SJSA1 (cell line): ENCODE results near the gene KRTAP4-6. TPM values are rescaled to one million over a fixed set of nuclear protein-coding genes. Genes with fewer than 3 reads are reported as not detected.
A peak's percentile ranks its signal among the peaks of the same experiment; 100 is the strongest.
"Not testable (repeated sequence)": the region's sequence is repeated elsewhere in the genome, so short reads cannot be mapped to it uniquely, and the experiment has no call there.

ENCODE experiments used
- DNase-seq, 2 experiments: peaks; one replicate each; pipeline ENCODE4 v3.0.0-alpha.2; 2015 to 2020; ENCODE audit warnings: low spot score in 2 of 2, low read depth in 1 of 2
- H3K27ac ChIP-seq: fragments of 250-450 bp; sonication (Bioruptor Pico); 2 replicates; pipeline ENCODE4 v1.5.1; 2020; ENCODE audit warnings: mild to moderate bottlenecking, moderate library complexity
- H3K27me3 ChIP-seq: fragments of 250-450 bp; sonication (Bioruptor Pico); replicated peaks from 2 replicates; pipeline ENCODE4 v1.5.1; 2020; ENCODE audit warnings: mild to moderate bottlenecking, moderate library complexity
- H3K36me3 ChIP-seq: fragments of 250-450 bp; sonication (Bioruptor Pico); 2 replicates; pipeline ENCODE4 v1.5.1; 2020; ENCODE audit warnings: mild to moderate bottlenecking
- H3K4me1 ChIP-seq: fragments of 250-450 bp; sonication (Bioruptor Pico); replicated peaks from 2 replicates; pipeline ENCODE4 v1.6.1; 2021; ENCODE audit warnings: mild to moderate bottlenecking
- H3K4me3 ChIP-seq: fragments of 250-450 bp; sonication (Bioruptor Pico); 2 replicates; pipeline ENCODE4 v1.5.1; 2020; ENCODE audit warnings: mild to moderate bottlenecking
- H3K9me3 ChIP-seq: fragments of 250-450 bp; sonication (Bioruptor Pico); replicated peaks from 2 replicates; pipeline ENCODE4 v1.5.1; 2020; ENCODE audit warnings: mild to moderate bottlenecking
- total RNA-seq: library from RNA; depleted of rRNA; stranded (reverse); fragments of >200 nt; shearing (Covaris generic); gene quantifications from 2 replicates; pipeline ENCODE4 v1.2.3, GENCODE V29; 2014

The KRTAP4-6 gene
- total RNA-seq, 1 experiment from 2014 or later, result not detected

GRCh38 chr17:41160648-41161047, 20.3 kb upstream of the KRTAP4-6 start, which contains the start of gene KRTAP4-4:
Gene KRTAP4-4, minus strand, starts transcription at chr17:41160748. Its CDS starts 57 bp downstream, at chr17:41160691.
- no peaks in the 10 kb centered on the region for H3K4me1 ChIP-seq
- H3K36me3 ChIP-seq, result no peaks in the 10 kb centered on the region
- H3K4me3 ChIP-seq, result no peak within 1 kb of the TSS
- no peak for DNase-seq
- H3K9me3 ChIP-seq, result no peaks in the 10 kb centered on the region
- no peaks in the 10 kb centered on the region for H3K27me3 ChIP-seq
- no peak within 1 kb of the TSS for H3K27ac ChIP-seq

GRCh38 chr17:41160190-41160589, 19.8 kb upstream of the KRTAP4-6 start:
- H3K9me3 ChIP-seq, DNase-seq, H3K4me1 ChIP-seq, H3K27me3 ChIP-seq, H3K4me3 ChIP-seq, H3K27ac ChIP-seq, H3K36me3 ChIP-seq: not testable (repeated sequence)

- H3K27me3 ChIP-seq, result no peaks in the 10 kb centered on the region; the same call in 1 of the 2 replicates
- H3K36me3 ChIP-seq, result no peaks in the 10 kb centered on the region
- no peaks in the 10 kb centered on the region for H3K9me3 ChIP-seq
- no peak overlapping the region for H3K27ac ChIP-seq
- no peak overlapping the region for H3K4me3 ChIP-seq
- H3K4me1 ChIP-seq, result no peaks in the 10 kb centered on the region
- DNase-seq, result no peak
Measured at GRCh38 chr17:41153856-41154255, 13.5 kb upstream of the KRTAP4-6 start.

- Histone ChIP-seq H3K4me1 (no peaks in the 10 kb centered on the region), H3K4me3 (no peak overlapping the region), H3K27ac (no peak overlapping the region), H3K9me3 (no peaks in the 10 kb centered on the region), H3K36me3 (no peaks in the 10 kb centered on the region), H3K27me3 (no peaks in the 10 kb centered on the region; the same call in 1 of the 2 replicates)
- no peak for DNase-seq
Measured at GRCh38 chr17:41151525-41151924, 11.2 kb upstream of the KRTAP4-6 start.

GRCh38 chr17:41150026-41150425, 9.7 kb upstream of the KRTAP4-6 start:
- Histone ChIP-seq H3K9me3 (no peaks in the 10 kb centered on the region), H3K36me3 (no peaks in the 10 kb centered on the region), H3K27ac (no peak overlapping the region), H3K4me3 (no peak overlapping the region), H3K27me3 (no peaks in the 10 kb centered on the region; the same call in 1 of the 2 replicates), H3K4me1 (no peaks in the 10 kb centered on the region)
- no peak for DNase-seq

- Histone ChIP-seq H3K27me3 (no peaks in the 10 kb centered on the region; the same call in 1 of the 2 replicates), H3K4me1 (no peaks in the 10 kb centered on the region), H3K36me3 (no peaks in the 10 kb centered on the region), H3K4me3 (no peak within 1 kb of the TSS), H3K9me3 (no peaks in the 10 kb centered on the region), H3K27ac (no peak within 1 kb of the TSS)
- no peak for DNase-seq
Measured at GRCh38 chr17:41149652-41149985, 9.3 kb upstream of the KRTAP4-6 start, which contains the start of gene KRTAP4-5. Gene KRTAP4-5, minus strand, starts transcription at chr17:41149825. Its CDS starts 58 bp downstream, at chr17:41149767.

- H3K9me3 ChIP-seq, H3K4me3 ChIP-seq, H3K36me3 ChIP-seq, H3K4me1 ChIP-seq, H3K27ac ChIP-seq, DNase-seq, H3K27me3 ChIP-seq: not testable (repeated sequence)
Measured at GRCh38 chr17:41148971-41149651, 8.8 kb upstream of the KRTAP4-6 start.

GRCh38 chr17:41147531-41148204, 7.3 kb upstream of the KRTAP4-6 start:
- H3K27ac ChIP-seq, result no peak overlapping the region
- no peaks in the 10 kb centered on the region for H3K36me3 ChIP-seq
- H3K4me1 ChIP-seq, result no peaks in the 10 kb centered on the region
- no peaks in the 10 kb centered on the region; the same call in 1 of the 2 replicates for H3K27me3 ChIP-seq
- H3K4me3 ChIP-seq, result no peak overlapping the region
- DNase-seq, result no peak
- H3K9me3 ChIP-seq, result no peaks in the 10 kb centered on the region; the same call in 1 of the 2 replicates

- H3K27me3 ChIP-seq, result no peaks in the 10 kb centered on the region
- H3K4me1 ChIP-seq, result peaks cover 14% of the 10 kb centered on the region
- no peaks in the 10 kb centered on the region for H3K36me3 ChIP-seq
- H3K27ac ChIP-seq, result no peak overlapping the region
- DNase-seq, result no peak
- no peak overlapping the region for H3K4me3 ChIP-seq
- peaks cover 3% of the 10 kb centered on the region; the same call in 1 of the 2 replicates for H3K9me3 ChIP-seq
Measured at GRCh38 chr17:41145261-41145660, 4.9 kb upstream of the KRTAP4-6 start.

- DNase-seq, result no peak
- Histone ChIP-seq H3K27ac (no peak overlapping the region), H3K36me3 (no peaks in the 10 kb centered on the region), H3K27me3 (no peaks in the 10 kb centered on the region), H3K4me3 (no peak overlapping the region), H3K9me3 (peaks cover 4% of the 10 kb centered on the region; the same call in 1 of the 2 replicates), H3K4me1 (peaks cover 16% of the 10 kb centered on the region)
Measured at GRCh38 chr17:41144846-41145245, 4.5 kb upstream of the KRTAP4-6 start.

- Histone ChIP-seq H3K36me3 (no peaks in the 10 kb centered on the region), H3K27me3 (no peaks in the 10 kb centered on the region), H3K4me3 (no peak overlapping the region), H3K9me3 (peaks cover 4% of the 10 kb centered on the region; the same call in 1 of the 2 replicates), H3K4me1 (peaks cover 16% of the 10 kb centered on the region), H3K27ac (peak overlapping the region; percentile 69)
- DNase-seq, result no peak
Measured at GRCh38 chr17:41141361-41141760, 1.0 kb upstream of the KRTAP4-6 start.

GRCh38 chr17:41139865-41140264, 479 bp downstream of the KRTAP4-6 start:
- not testable (repeated sequence) for H3K36me3 ChIP-seq, H3K27ac ChIP-seq, H3K9me3 ChIP-seq, H3K27me3 ChIP-seq, H3K4me3 ChIP-seq, DNase-seq
- peaks cover 16% of the 10 kb centered on the region for H3K4me1 ChIP-seq

GRCh38 chr17:41133880-41134735, 6.2 kb downstream of the KRTAP4-6 start:
- Histone ChIP-seq H3K27ac (peak overlapping the region; percentile 44), H3K36me3 (no peaks in the 10 kb centered on the region), H3K4me3 (no peak overlapping the region), H3K9me3 (no peaks in the 10 kb centered on the region), H3K27me3 (no peaks in the 10 kb centered on the region), H3K4me1 (peaks cover 25% of the 10 kb centered on the region)
- DNase-seq, result peak in 1 of 2 experiments; percentile 13
